Measurements from ENCODE around the gene DNAJA2. TPM values are rescaled to one million over a fixed set of nuclear protein-coding genes. Genes with fewer than 3 reads are reported as not detected.

DNAJA2 gene
- total RNA-seq, 2 experiments from 2014 or later, result 68.4 to 70.2 TPM

DNA sequence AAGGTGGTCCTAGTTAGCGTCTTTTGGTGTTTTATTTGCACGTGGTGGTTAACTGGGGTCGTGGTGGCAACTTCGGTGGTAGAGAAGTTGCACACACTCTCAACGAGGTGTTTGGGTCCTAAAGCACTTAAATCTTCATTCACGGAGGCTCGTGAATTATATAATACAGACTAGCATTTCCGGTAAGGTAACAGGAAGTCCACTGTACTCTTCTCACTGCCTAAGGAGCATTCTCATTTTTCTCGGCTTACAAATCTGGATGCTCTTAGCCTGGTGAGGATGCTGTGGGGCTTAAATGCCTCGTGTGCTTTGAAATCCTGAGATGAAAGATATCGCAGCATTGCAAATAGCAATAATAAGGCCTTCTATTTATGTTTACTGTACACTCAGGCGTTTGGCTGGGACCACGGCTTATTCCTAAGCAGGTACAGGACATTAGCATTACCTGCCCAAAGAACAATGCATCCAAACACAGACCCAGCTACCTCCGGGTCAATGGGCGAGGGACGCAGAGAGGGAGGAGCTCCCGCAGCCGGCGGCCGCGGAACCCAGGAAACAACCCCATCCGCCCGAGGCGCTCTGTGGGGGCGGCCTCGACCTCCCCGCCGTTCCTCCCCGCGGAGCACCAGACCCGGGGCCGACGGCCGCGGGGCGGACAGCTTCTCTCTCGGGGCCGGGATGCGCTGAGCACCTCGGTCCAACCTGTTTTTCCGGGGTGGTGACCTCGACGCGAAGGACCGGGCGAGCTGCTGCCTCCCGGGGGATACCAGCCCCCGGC, 856 bp downstream of the DNAJA2 start:
- H3K4me3 Mint-ChIP-seq, result peak overlapping the region; percentile 86
- POLR2A ChIA-PET, result interaction anchor here (0.7 to 3.5 kb wide), 13 partner anchors 10 to 88 kb away, joined by 3 to 39 read pairs (median 4); partner anchors contain the start of gene GPT2
- ATAC-seq (peak; percentile 55), DNase-seq (peak; percentile 66)
- H3K9me3 Mint-ChIP-seq, result no peaks in the 10 kb centered on the region
- intact Hi-C loops (cut with micrococcal nuclease), result no loop called here
- H3K27ac Mint-ChIP-seq, result peak overlapping the region; percentile 94
- no peak for TF ChIP-seq CTCF (IDR thresholded peaks at IDR 0.05)
- no peaks in the 10 kb centered on the region for H3K27me3 Mint-ChIP-seq
- peaks cover 57% of the 10 kb centered on the region for H3K4me1 Mint-ChIP-seq (ENCODE audit: low read depth)
- peaks cover 46% of the 10 kb centered on the region for H3K36me3 Mint-ChIP-seq (ENCODE audit: low read depth)
- CTCF ChIA-PET, result interaction anchor here (1.5 to 2.8 kb wide), 3 partner anchors 10 to 65 kb away, joined by 3 to 13 read pairs (median 11); no protein-coding TSS in a partner anchor

- Mint-ChIP-seq H3K4me3 (peak overlapping the region; percentile 57), H3K9me3 (no peaks in the 10 kb centered on the region), H3K27ac (peak overlapping the region; percentile 73), H3K36me3 (ENCODE audit: low read depth) (peaks cover 55% of the 10 kb centered on the region), H3K27me3 (no peaks in the 10 kb centered on the region), H3K4me1 (ENCODE audit: low read depth) (peaks cover 58% of the 10 kb centered on the region)
- TF ChIP-seq CTCF (IDR thresholded peaks at IDR 0.05), result no peak
- intact Hi-C loops (cut with micrococcal nuclease), result no loop called here
- no peak for ATAC-seq
- ChIA-PET CTCF (interaction anchor here (2.8 kb wide), 1 partner anchor 9 kb away, joined by 13 read pairs; no protein-coding TSS in a partner anchor), POLR2A (no interaction called here)
- no peak for DNase-seq
Observed at GRCh38 chr16:46971271-46971670, 2.2 kb downstream of the DNAJA2 start.

- Mint-ChIP-seq H3K9me3 (no peaks in the 10 kb centered on the region), H3K4me3 (peak overlapping the region; percentile 21), H3K27ac (no peak overlapping the region), H3K36me3 (ENCODE audit: low read depth) (peaks cover 55% of the 10 kb centered on the region), H3K27me3 (no peaks in the 10 kb centered on the region), H3K4me1 (ENCODE audit: low read depth) (peaks cover 48% of the 10 kb centered on the region)
- ATAC-seq (no peak), DNase-seq (no peak)
- ChIA-PET CTCF (interaction anchor here (1.5 kb wide), 1 partner anchor 67 kb away, joined by 4 read pairs; no protein-coding TSS in a partner anchor), POLR2A (interaction anchor here (1.1 kb wide), 1 partner anchor 18 kb away, joined by 3 read pairs; no protein-coding TSS in a partner anchor)
- intact Hi-C loops (cut with micrococcal nuclease), result no loop called here
- TF ChIP-seq CTCF (IDR thresholded peaks at IDR 0.05), result no peak
Observed at GRCh38 chr16:46970089-46970488, 3.4 kb downstream of the DNAJA2 start.

- ATAC-seq, result no peak
- H3K36me3 Mint-ChIP-seq (ENCODE audit: low read depth), result peaks cover 57% of the 10 kb centered on the region
- intact Hi-C loops (cut with micrococcal nuclease), result no loop called here
- ChIA-PET POLR2A (no interaction called here), CTCF (no interaction called here)
- no peaks in the 10 kb centered on the region for H3K9me3 Mint-ChIP-seq
- peaks cover 51% of the 10 kb centered on the region for H3K4me1 Mint-ChIP-seq (ENCODE audit: low read depth)
- peak overlapping the region; percentile 49 for H3K27ac Mint-ChIP-seq
- no peaks in the 10 kb centered on the region for H3K27me3 Mint-ChIP-seq
- DNase-seq, result no peak
- H3K4me3 Mint-ChIP-seq, result no peak overlapping the region
- no peak for TF ChIP-seq CTCF (IDR thresholded peaks at IDR 0.05)
Observed at GRCh38 chr16:46968063-46968435, 5.4 kb downstream of the DNAJA2 start.

GRCh38 chr16:46962629-46963028, 10.8 kb downstream of the DNAJA2 start:
- Mint-ChIP-seq H3K36me3 (ENCODE audit: low read depth) (peaks cover 57% of the 10 kb centered on the region), H3K27me3 (no peaks in the 10 kb centered on the region), H3K27ac (peak overlapping the region; percentile 91), H3K4me1 (ENCODE audit: low read depth) (peaks cover 40% of the 10 kb centered on the region), H3K4me3 (no peak overlapping the region), H3K9me3 (no peaks in the 10 kb centered on the region)
- ATAC-seq (no peak), DNase-seq (no peak)
- POLR2A ChIA-PET, result interaction anchor here (0.6 to 4.3 kb wide), 2 partner anchors 11 to 269 kb away, joined by 3 to 39 read pairs; partner anchors contain the start of gene DNAJA2
- CTCF ChIA-PET, result interaction anchor here (0.6 to 3.9 kb wide), 7 partner anchors 9 to 1202 kb away, joined by 3 to 13 read pairs (median 6); no protein-coding TSS in a partner anchor
- intact Hi-C loops (cut with micrococcal nuclease), result no loop called here
- TF ChIP-seq CTCF (IDR thresholded peaks at IDR 0.05), result no peak
